H1 (cell line): ENCODE results near the gene HMGA1. TPM values are rescaled to one million over a fixed set of nuclear protein-coding genes. Genes with fewer than 3 reads are reported as not detected.

ENCODE experiments used
- ATF2 ChIP-seq: IDR thresholded peaks from 2 replicates; pipeline ENCODE4 v1.6.1; 2012; ENCODE audit warnings: low read length, inconsistent platforms
- CHD2 ChIP-seq: IDR thresholded peaks from 2 replicates; pipeline ENCODE4 v1.6.1; 2012; ENCODE audit warnings: low read length, improper control_type of control experiment
- FOSL1 ChIP-seq: IDR thresholded peaks from 2 replicates; pipeline ENCODE4 v1.6.1; 2011; ENCODE audit warnings: mild to moderate bottlenecking, low read depth, low read length, moderate library complexity; ENCODE audit not compliant: insufficient read depth
- JUND ChIP-seq: IDR thresholded peaks from 2 replicates; pipeline ENCODE4 v1.6.1; 2011; ENCODE audit warnings: mild to moderate bottlenecking, improper control_type of control experiment, low read length
- PHF8 ChIP-seq: fragments of 200-600 bp; sonication (generic); conservative IDR thresholded peaks from 2 replicates; pipeline ENCODE4 v1.7.1; 2012; ENCODE audit warnings: low read depth, mild to moderate bottlenecking, inconsistent platforms, low read length, moderate library complexity
- POLR2A ChIP-seq, 2 experiments: IDR thresholded peaks; 1 replicate in 1 of 2; 2 replicates in 1 of 2; pipeline ENCODE4 v1.6.1; 2011; ENCODE audit warnings: low read depth in 2 of 2, low read length in 2 of 2, mild to moderate bottlenecking in 2 of 2; ENCODE audit errors: control extremely low read depth in 1 of 2
- POU5F1 ChIP-seq: IDR thresholded peaks from 2 replicates; pipeline ENCODE4 v1.6.1; 2011; ENCODE audit warnings: low read depth, mild to moderate bottlenecking, low read length, moderate library complexity
- RNF2 ChIP-seq: fragments of 200-900, 300-1000 bp; sonication (generic); IDR thresholded peaks from 2 replicates; pipeline ENCODE4 v1.7.1; 2016; ENCODE audit warnings: borderline replicate concordance, low read depth, mild to moderate bottlenecking, antibody characterized with exemption, low read length; ENCODE audit not compliant: poor library complexity, severe bottlenecking; ENCODE audit errors: missing control alignments
- SAP30 ChIP-seq: fragments of 300-600 bp; sonication (generic); IDR thresholded peaks from 2 replicates; pipeline ENCODE4 v1.7.1; 2012; ENCODE audit warnings: low read length, moderate library complexity, mild to moderate bottlenecking, inconsistent platforms; ENCODE audit not compliant: insufficient read depth, insufficient replicate concordance
- SUZ12 ChIP-seq: fragments of 200-600 bp; sonication (generic); IDR thresholded peaks from 2 replicates; pipeline ENCODE4 v1.6.1; 2012; ENCODE audit warnings: mild to moderate bottlenecking, inconsistent platforms, low read length, moderate library complexity, mixed read lengths
- TBP ChIP-seq: IDR thresholded peaks from 2 replicates; pipeline ENCODE4 v1.6.1; 2011; ENCODE audit warnings: low read depth, low read length, improper control_type of control experiment
- TEAD4 ChIP-seq: IDR thresholded peaks from 2 replicates; pipeline ENCODE4 v1.6.1; 2012; ENCODE audit warnings: low read depth, low read length, inconsistent platforms, mixed read lengths
- polyA plus RNA-seq, 7 experiments: library from polyadenylated mRNA; depleted of rRNA in 3 of 7; stranded (reverse) in 5 of 7; unstranded in 2 of 7; fragments of >200 nt in 5 of 7; fragments of 200-250 nt in 2 of 7; gene quantifications; 1 replicate in 5 of 7; 2 replicates in 1 of 7; 4 replicates in 1 of 7; pipeline versions ENCODE4 v1.2.1 to v1.2.3, GENCODE V29; 2011 to 2013; ENCODE audit warnings: missing spikeins in 2 of 7, mixed read lengths in 2 of 7
- total RNA-seq: library from RNA; stranded (reverse); fragmentation: NEBNext Ultra II Directional; extraction: Animal tissue kit (Norgen Biotek cat#: 25700); gene quantifications from 2 replicates; pipeline ENCODE4 v1.2.1, GENCODE V29; 2021

Gene HMGA1
- total and polyA plus RNA-seq, 2 of the 8 experiments (the other 6 are each of a cell fraction or from before 2014, with no cell fraction given), result 1,557 to 2,636 TPM

GRCh38 chr6:34233867-34234266, 2.8 kb upstream of the HMGA1 start (continued):
- TF ChIP-seq TEAD4 (no peak), SAP30 (no peak), PHF8 (no peak), POLR2A (IDR thresholded peaks at IDR 0.05; ENCODE audit: control extremely low read depth in 1 of 2, low read depth in 2 of 2, low read length in 2 of 2) (peak in 1 of 2 experiments; percentile 48; a peak in 1 of 3 replicates), TBP (no peak), ATF2 (0 out of 2 replicates have a peak, but pooled peaks have one; percentile 11), POU5F1 (no peak), SUZ12 (no peak), FOSL1 (no peak), CHD2 (no peak), RNF2 (no peak), JUND (no peak)
